ENCODE data around the gene NSG1.

The NSG1 gene

GRCh38 chr4:4374388-4375098, 12.4 kb upstream of the NSG1 start:
- no peak for DNase-seq (ENCODE audit: low spot score)

- DNase-seq (ENCODE audit: low spot score) = no peak
Measured at GRCh38 chr4:4376074-4376473, 10.8 kb upstream of the NSG1 start.

GRCh38 chr4:4377191-4377590, 9.7 kb upstream of the NSG1 start:
- DNase-seq (ENCODE audit: low spot score) = no peak

GRCh38 chr4:4377732-4378460, 9.0 kb upstream of the NSG1 start:
- no peak for DNase-seq (ENCODE audit: low spot score)

- DNase-seq (ENCODE audit: low spot score) = no peak
Measured at GRCh38 chr4:4379540-4380087, 7.3 kb upstream of the NSG1 start.

- no peak for DNase-seq (ENCODE audit: low spot score)
Measured at GRCh38 chr4:4383085-4383484, 3.8 kb upstream of the NSG1 start.

GRCh38 chr4:4384837-4385236, 2.1 kb upstream of the NSG1 start:
- DNase-seq (ENCODE audit: low spot score) = no peak

- no peak for DNase-seq (ENCODE audit: low spot score)
Measured at GRCh38 chr4:4385729-4386295, 1.1 kb upstream of the NSG1 start.

GRCh38 chr4:4386296-4386735, 586 bp upstream of the NSG1 start:
- DNase-seq (ENCODE audit: low spot score) = peak; percentile 18

GRCh38 chr4:4387531-4388310, 819 bp downstream of the NSG1 start:
- DNase-seq (ENCODE audit: low spot score) = peak; percentile 2

- no peak for DNase-seq (ENCODE audit: low spot score)
Measured at GRCh38 chr4:4388311-4388790, 1.4 kb downstream of the NSG1 start.

GRCh38 chr4:4388836-4389575, 2.1 kb downstream of the NSG1 start:
- DNase-seq (ENCODE audit: low spot score) = no peak

- no peak for DNase-seq (ENCODE audit: low spot score)
Measured at GRCh38 chr4:4390046-4390445, 3.1 kb downstream of the NSG1 start.

GRCh38 chr4:4390515-4391240, 3.8 kb downstream of the NSG1 start:
- DNase-seq (ENCODE audit: low spot score) = no peak

- DNase-seq (ENCODE audit: low spot score) = no peak
Measured at GRCh38 chr4:4391866-4392265, 5.0 kb downstream of the NSG1 start.

- DNase-seq (ENCODE audit: low spot score) = no peak
Measured at GRCh38 chr4:4392501-4393183, 5.7 kb downstream of the NSG1 start.

GRCh38 chr4:4394644-4395043, 7.7 kb downstream of the NSG1 start:
- DNase-seq (ENCODE audit: low spot score) = no peak

- DNase-seq (ENCODE audit: low spot score) = no peak
Measured at GRCh38 chr4:4395371-4395770, 8.5 kb downstream of the NSG1 start.

- DNase-seq (ENCODE audit: low spot score) = no peak
Measured at GRCh38 chr4:4395849-4396627, 9.1 kb downstream of the NSG1 start.

All from CD4-positive, alpha-beta T cell treated with Interleukin-15 for 4 hours (primary cell).